ENCODE results near the gene LRRC4C.
"Not testable (repeated sequence)": the region's sequence is repeated elsewhere in the genome, so short reads cannot be mapped to it uniquely, and the experiment has no call there.

LRRC4C gene

GRCh38 chr11:40885250-40885954 is 574.0 kb downstream of the LRRC4C start:
- no peak for DNase-seq (ENCODE audit: low read depth in 2 of 2, low spot score in 1 of 2)

- DNase-seq (ENCODE audit: low read depth in 2 of 2, low spot score in 1 of 2) = no peak
Measured at GRCh38 chr11:40882301-40882700, 577.2 kb downstream of the LRRC4C start.

DNA sequence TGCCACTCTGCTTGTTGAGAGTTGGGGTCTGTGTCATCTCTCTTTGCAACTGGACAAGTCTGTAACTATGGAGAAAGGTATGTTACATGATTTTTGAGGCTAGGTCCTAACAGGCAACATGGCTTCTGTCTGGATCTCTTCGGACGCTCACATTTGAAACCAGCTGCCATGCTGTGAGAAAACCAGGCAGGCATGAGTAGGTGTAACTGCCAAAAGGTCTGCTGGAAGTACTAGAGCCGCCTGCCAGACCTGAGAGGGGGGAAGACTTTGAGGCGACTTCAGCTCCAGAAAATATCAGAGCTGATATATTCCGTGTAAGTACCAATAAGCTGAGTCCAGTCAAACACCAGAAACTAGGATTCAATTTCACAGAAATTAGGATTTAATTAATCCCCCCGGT is 579.5 kb downstream of the LRRC4C start:
- no peak for DNase-seq (ENCODE audit: low read depth in 2 of 2, low spot score in 1 of 2)

DNA sequence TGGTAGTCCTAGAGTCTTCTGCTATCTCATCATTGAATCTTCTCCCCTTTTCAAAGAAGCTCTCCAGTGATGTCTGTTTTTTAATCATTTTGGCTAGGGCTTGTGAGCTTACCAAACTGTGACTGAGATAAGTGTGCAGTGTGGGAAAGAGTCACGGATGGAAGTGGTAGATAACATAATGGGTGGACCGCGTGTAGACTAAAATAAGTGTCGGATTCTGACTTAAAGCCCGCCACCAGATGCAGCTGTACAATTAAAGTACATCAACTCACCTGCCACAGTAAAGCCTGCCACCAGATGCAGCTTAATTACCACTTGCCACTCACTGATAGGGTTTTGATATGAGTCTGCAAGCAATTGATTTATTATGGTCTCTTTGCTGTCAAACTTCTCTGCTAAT is 581.5 kb downstream of the LRRC4C start:
- no peak for DNase-seq (ENCODE audit: low read depth in 2 of 2, low spot score in 1 of 2)

DNA sequence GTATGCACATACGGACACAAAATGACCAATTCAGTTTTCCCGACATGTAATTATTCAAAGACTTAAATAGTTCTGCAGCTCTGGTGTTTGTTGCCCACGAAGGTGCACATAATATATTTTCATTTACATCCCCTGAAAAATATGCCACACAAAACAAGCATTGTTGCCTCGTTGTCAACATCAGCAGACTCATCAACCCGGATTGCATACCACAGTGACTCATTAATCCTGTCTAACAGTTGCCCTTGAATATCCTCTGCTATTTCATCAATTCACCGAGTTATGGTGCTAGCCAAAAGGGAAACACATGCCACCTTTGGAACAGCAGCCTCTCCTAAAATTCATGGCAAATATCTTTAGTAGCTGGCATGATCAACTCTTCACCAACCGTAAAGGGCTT is 582.2 kb downstream of the LRRC4C start:
- DNase-seq (ENCODE audit: low read depth in 2 of 2, low spot score in 1 of 2) = no peak

- DNase-seq (ENCODE audit: low read depth in 2 of 2, low spot score in 1 of 2) = no peak
Measured at GRCh38 chr11:40867991-40868632, 591.3 kb downstream of the LRRC4C start.

GRCh38 chr11:40857754-40858153 is 601.7 kb downstream of the LRRC4C start:
- not testable (repeated sequence) for DNase-seq (ENCODE audit: low read depth in 2 of 2, low spot score in 1 of 2)

DNA sequence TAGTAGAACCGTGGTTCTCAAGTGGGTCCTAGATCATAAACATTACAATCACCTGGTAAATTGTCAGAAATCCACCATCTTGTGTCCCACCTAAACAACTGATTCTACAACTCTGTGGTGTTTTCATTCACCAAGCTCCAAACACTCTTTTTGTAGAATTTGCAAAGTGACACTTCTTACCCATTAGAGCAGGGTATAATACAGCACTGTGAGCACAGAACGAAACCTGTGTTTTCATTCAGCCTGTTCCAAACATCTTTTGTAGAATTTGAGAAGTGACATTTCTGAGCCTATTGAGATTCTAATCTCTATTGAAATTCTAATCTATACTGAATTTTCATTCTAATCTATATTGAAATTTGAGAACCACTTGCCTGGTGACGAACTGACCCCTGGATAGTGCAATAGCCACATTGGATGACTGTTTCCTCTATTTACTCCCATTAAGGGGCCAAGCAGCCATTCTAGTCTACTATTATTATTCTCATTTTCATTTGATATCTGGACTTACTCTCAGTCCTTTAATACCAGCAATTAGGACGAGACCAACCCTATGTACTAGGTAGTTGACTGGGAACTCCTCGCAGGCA is 616.6 kb downstream of the LRRC4C start:
- no peak for DNase-seq (ENCODE audit: low read depth in 2 of 2, low spot score in 1 of 2)

DNA sequence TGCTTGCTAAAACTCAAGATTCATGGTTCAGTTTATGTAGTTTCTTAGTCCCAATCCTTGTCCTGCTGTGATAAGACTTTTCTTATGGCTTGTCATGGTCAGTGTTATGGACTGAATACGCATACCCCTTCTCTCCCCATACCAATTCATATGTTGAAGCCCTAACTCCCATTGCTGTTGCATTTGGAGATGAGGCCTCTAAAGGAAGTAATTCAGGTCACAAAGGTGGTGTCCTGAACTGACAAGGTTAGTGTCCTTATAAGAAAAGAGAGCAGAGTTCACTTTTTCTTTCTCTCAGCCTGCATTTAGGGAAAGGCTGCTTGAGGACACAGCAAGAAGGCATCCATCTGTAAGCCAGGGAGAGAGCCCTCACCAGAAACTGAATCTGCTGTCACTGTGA is 618.2 kb downstream of the LRRC4C start:
- DNase-seq (ENCODE audit: low read depth in 2 of 2, low spot score in 1 of 2) = no peak

GRCh38 chr11:40838181-40838683 is 621.2 kb downstream of the LRRC4C start:
- DNase-seq (ENCODE audit: low read depth in 2 of 2, low spot score in 1 of 2) = no peak

- no peak for DNase-seq (ENCODE audit: low read depth in 2 of 2, low spot score in 1 of 2)
Measured at GRCh38 chr11:40827116-40827515, 632.3 kb downstream of the LRRC4C start.

DNA sequence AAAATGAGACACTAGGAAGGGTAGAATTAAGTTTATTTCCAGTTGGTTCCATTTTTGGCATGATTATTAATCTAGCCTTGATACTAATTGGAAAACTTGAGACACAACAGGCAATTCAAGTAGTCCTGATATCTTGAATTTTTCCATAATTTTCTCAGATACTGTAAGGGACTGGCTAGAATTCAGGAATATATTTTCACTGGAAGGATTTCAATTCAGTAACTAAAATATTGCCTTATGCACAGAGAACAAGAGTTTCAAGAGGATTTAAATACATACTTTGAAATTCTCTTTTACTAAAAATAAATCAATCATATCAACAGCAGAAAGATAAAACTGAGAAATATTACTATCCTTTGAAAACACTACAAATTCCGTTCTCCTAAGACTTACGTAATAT is 632.9 kb downstream of the LRRC4C start:
- no peak for DNase-seq (ENCODE audit: low read depth in 2 of 2, low spot score in 1 of 2)

DNA sequence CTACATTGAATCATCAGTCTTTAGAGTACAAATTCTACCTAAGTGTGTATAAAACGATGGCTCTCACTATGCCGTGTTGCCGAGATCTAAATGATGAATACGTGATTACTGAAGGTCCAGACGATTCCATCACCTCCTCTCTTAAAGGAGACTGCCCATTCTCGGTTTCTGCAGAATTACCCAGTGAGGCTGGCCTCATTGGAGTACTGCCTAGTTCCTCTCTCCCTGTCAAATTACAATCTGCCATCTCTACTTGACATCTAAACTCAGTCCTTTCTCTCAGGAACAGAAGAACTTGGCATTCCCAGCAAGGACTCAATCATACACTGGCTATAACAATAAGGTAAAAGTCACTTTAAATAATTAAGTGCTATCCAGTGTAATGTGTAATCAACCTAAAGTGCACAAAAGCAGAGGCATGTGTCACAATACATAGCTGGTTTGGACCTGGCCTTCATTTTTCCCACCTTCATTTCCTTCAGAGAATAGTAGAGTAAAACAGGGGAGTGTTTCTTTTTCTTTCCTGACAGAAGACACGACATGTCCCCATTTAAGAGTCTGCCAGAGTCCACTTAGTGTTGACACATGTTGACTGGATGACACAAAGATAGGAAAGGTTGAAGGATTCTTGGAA is 634.1 kb downstream of the LRRC4C start:
- no peak for DNase-seq (ENCODE audit: low read depth in 2 of 2, low spot score in 1 of 2)

GRCh38 chr11:40819230-40819629 is 640.2 kb downstream of the LRRC4C start:
- DNase-seq (ENCODE audit: low read depth in 2 of 2, low spot score in 1 of 2) = no peak

DNA sequence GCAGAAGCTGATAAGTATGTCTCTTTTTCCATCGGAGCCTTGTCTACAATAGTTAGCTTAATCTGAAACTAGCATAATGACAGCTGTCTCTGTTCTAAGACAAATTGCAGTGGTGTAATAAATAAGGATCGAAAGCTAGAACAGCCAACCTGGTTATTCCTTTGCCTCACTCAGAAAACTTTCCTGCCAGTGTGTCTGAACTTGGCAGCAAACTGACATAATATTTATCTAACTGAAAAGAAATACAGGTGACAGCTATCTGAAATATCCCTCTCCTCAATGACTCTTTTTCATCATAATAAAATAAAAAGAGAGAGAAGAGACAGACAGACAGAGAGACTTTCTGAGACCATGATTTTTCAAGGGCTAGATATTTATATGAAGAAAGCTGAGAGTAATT is 642.5 kb downstream of the LRRC4C start:
- DNase-seq (ENCODE audit: low read depth in 2 of 2, low spot score in 1 of 2) = no peak

GRCh38 chr11:40797981-40798380 is 661.5 kb downstream of the LRRC4C start:
- DNase-seq (ENCODE audit: low read depth in 2 of 2, low spot score in 1 of 2) = no peak

- DNase-seq (ENCODE audit: low read depth in 2 of 2, low spot score in 1 of 2) = no peak
Measured at GRCh38 chr11:40787224-40787623, 672.2 kb downstream of the LRRC4C start.

GRCh38 chr11:40763046-40763445 is 696.4 kb downstream of the LRRC4C start:
- no peak for DNase-seq (ENCODE audit: low read depth in 2 of 2, low spot score in 1 of 2)

DNA sequence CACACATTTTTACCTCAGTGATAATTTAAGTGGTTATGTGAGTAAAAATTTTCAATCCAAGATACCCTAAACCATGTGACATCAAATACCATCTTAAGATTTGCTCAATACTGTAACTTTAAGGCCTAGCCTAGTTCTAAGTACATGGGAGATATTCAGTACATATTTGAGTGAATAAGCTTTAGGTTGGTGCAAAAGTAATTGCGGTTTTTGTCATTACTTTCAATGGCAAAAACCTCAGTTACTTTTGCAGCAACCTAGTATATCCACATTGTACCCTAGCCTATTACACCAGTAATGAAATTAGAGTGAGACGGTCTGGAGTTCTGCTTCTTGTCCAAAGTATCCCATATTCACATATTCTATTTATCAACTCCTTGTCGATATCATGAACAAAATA is 700.1 kb downstream of the LRRC4C start:
- DNase-seq (ENCODE audit: low read depth in 2 of 2, low spot score in 1 of 2) = no peak

DNA sequence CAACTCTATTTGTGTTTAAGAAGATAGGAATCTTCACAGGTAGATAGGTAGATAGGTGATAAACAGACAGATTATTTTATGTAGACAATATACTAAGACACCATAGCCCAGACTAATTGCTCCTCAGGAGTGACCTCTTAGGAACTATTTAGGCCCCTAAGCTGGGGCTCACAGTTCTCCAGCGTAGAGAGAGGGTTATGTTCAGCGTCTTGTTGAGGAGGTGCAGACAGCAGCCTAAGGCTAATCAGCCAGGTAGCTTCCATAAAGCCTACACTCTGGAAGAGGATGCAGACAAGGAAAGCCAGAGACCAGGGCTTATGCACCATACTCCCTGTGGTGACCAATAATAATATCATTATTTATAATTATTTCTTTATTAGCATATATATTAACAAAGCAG is 705.2 kb downstream of the LRRC4C start:
- no peak for DNase-seq (ENCODE audit: low read depth in 2 of 2, low spot score in 1 of 2)

DNA sequence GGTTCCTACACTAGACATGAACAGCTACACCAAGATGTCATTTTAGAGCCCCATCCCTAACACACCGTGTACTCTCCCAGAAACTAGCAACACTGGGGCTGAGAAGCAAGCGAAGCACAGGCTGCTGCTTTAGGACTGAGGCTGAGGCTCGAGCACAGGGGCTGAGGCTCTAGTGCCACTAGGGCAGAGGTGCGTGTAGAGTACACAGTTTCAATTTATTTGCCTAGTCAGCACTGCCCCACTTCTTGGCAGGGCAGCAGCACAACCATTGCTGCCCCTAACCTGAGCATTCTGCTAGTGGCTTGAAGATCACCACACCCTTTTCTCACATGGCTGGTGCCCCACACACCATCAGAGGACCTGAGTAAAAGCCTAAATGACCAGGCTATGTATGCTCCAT is 713.2 kb downstream of the LRRC4C start:
- no peak for DNase-seq (ENCODE audit: low read depth in 2 of 2, low spot score in 1 of 2)

DNA sequence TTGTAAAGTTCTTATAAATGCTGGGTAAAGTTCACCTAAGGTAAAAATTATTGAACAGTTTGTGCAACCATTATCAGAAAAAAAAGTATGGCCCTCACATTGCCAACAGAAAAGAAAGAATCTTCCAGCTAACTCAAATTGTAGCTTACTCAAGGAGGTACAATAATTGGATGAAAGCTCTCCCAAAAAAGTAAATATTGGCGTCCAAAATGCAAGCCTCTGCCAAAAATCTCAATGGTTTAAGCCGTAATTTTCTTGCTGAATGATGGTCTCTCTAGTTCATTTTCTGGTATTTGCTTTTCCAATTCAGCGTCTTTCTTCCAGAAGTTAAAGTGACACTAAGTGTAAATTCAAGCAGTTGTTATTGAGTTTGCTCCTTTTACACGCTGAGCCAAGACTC is 727.3 kb downstream of the LRRC4C start:
- no peak for DNase-seq (ENCODE audit: low read depth in 2 of 2, low spot score in 1 of 2)

Measured in stimulated activated CD8-positive, alpha-beta memory T cell treated with anti-CD3 and anti-CD28 coated beads, Interleukin-4, amount 100 ng/mL, for 1 hour (primary cell).